Measurements from ENCODE around the gene EPG5. TPM values are rescaled to one million over a fixed set of nuclear protein-coding genes. Genes with fewer than 3 reads are reported as not detected.
"Not testable (repeated sequence)": the region's sequence is repeated elsewhere in the genome, so short reads cannot be mapped to it uniquely, and the experiment has no call there.

EPG5 gene
- polyA plus RNA-seq, 3 donors: 18.2 to 35.4 (median 31.4) TPM

GRCh38 chr18:45984546-45985235 lies 17.6 kb upstream of the EPG5 start:
- DNase-seq: no peak

- no peak for DNase-seq
Observed at GRCh38 chr18:45981821-45982220, 14.7 kb upstream of the EPG5 start.

- no peak for DNase-seq
Observed at GRCh38 chr18:45980229-45980628, 13.1 kb upstream of the EPG5 start.

- no peak for DNase-seq
Observed at GRCh38 chr18:45978084-45978483, 11.0 kb upstream of the EPG5 start.

GRCh38 chr18:45976974-45977373 lies 9.8 kb upstream of the EPG5 start:
- DNase-seq: no peak

GRCh38 chr18:45976566-45976965 lies 9.4 kb upstream of the EPG5 start:
- no peak for DNase-seq

- peak; percentile 66 for DNase-seq
Observed at GRCh38 chr18:45974088-45974536, 7.0 kb upstream of the EPG5 start.

- DNase-seq: not testable (repeated sequence)
Observed at GRCh38 chr18:45964913-45965312, 2.2 kb downstream of the EPG5 start.

GRCh38 chr18:45962866-45963265 lies 4.3 kb downstream of the EPG5 start:
- DNase-seq: no peak

- DNase-seq: no peak
Observed at GRCh38 chr18:45962461-45962860, 4.7 kb downstream of the EPG5 start.

- not testable (repeated sequence) for DNase-seq
Observed at GRCh38 chr18:45959484-45959883, 7.6 kb downstream of the EPG5 start.

GRCh38 chr18:45958730-45959129 lies 8.4 kb downstream of the EPG5 start:
- DNase-seq: no peak

GRCh38 chr18:45958027-45958426 lies 9.1 kb downstream of the EPG5 start:
- DNase-seq: no peak

GRCh38 chr18:45957100-45957499 lies 10.0 kb downstream of the EPG5 start:
- DNase-seq: peak; percentile 9

- DNase-seq: no peak
Observed at GRCh38 chr18:45954070-45954934, 12.8 kb downstream of the EPG5 start.

GRCh38 chr18:45951016-45951714 lies 16.0 kb downstream of the EPG5 start:
- no peak for DNase-seq

- DNase-seq: no peak
Observed at GRCh38 chr18:45945669-45946068, 21.5 kb downstream of the EPG5 start.

GRCh38 chr18:45940724-45941123 lies 26.4 kb downstream of the EPG5 start:
- DNase-seq: no peak

- DNase-seq: no peak
Observed at GRCh38 chr18:45939236-45939635, 27.9 kb downstream of the EPG5 start.

GRCh38 chr18:45938488-45938935 lies 28.6 kb downstream of the EPG5 start:
- no peak for DNase-seq

GRCh38 chr18:45935591-45936335 lies 31.4 kb downstream of the EPG5 start:
- DNase-seq: no peak

GRCh38 chr18:45932708-45933107 lies 34.4 kb downstream of the EPG5 start:
- no peak for DNase-seq

Measured in renal pelvis (tissue), 4 donors.